GM20000 (cell line): ENCODE measurements around the gene HSPB7.
"Not testable (repeated sequence)": the region's sequence is repeated elsewhere in the genome, so short reads cannot be mapped to it uniquely, and the experiment has no call there.

Source experiments
- DNase-seq: peaks from one replicate; pipeline ENCODE4 v3.0.0; 2012; ENCODE audit warnings: low spot score
- TF ChIP-seq, protein P1 (sequence below): IDR thresholded peaks from 2 replicates; pipeline ENCODE4 v1.5.1; 2012; ENCODE audit warnings: mild to moderate bottlenecking, control low read depth; ENCODE audit errors: extremely low read depth, missing control alignments

The HSPB7 gene

GRCh38 chr1:16043950-16044349 lies 26.1 kb upstream of the HSPB7 start:
- DNase-seq, result no peak
- TF ChIP-seq, protein P1, sequence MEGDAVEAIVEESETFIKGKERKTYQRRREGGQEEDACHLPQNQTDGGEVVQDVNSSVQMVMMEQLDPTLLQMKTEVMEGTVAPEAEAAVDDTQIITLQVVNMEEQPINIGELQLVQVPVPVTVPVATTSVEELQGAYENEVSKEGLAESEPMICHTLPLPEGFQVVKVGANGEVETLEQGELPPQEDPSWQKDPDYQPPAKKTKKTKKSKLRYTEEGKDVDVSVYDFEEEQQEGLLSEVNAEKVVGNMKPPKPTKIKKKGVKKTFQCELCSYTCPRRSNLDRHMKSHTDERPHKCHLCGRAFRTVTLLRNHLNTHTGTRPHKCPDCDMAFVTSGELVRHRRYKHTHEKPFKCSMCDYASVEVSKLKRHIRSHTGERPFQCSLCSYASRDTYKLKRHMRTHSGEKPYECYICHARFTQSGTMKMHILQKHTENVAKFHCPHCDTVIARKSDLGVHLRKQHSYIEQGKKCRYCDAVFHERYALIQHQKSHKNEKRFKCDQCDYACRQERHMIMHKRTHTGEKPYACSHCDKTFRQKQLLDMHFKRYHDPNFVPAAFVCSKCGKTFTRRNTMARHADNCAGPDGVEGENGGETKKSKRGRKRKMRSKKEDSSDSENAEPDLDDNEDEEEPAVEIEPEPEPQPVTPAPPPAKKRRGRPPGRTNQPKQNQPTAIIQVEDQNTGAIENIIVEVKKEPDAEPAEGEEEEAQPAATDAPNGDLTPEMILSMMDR, result no peak

- DNase-seq, result no peak
- TF ChIP-seq, protein P1, result no peak
Measured at GRCh38 chr1:16043521-16043920, 25.7 kb upstream of the HSPB7 start, which contains the start of gene CLCNKB. CLCNKB (plus strand) TSS chr1:16043782; CDS start chr1:16044493, 711 bp downstream.

DNA sequence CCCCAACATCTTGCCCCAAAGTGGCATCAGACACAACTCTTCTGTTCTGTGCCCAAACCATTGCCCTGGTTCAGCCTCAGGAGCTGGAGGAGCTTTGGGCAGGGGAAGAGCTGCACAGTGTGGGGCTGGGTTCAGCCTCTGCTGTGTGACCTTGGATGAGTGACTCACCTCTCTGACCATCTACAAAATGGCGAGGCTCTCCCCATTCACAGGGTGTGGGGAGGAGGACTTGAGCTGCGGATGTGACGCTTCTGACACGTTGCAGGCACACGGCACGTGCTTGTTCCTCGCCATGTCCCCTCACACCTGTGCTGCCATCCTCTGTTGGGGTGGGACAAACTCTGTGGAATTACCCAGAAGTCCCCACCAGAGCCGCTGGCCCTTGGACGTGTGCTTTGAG lies 24.8 kb upstream of the HSPB7 start:
- DNase-seq, result not testable (repeated sequence)

- no peak for DNase-seq
- TF ChIP-seq, protein P1, result no peak
Measured at GRCh38 chr1:16042096-16042495, 24.3 kb upstream of the HSPB7 start.

GRCh38 chr1:16041200-16041599 lies 23.4 kb upstream of the HSPB7 start:
- TF ChIP-seq, protein P1, result no peak

DNA sequence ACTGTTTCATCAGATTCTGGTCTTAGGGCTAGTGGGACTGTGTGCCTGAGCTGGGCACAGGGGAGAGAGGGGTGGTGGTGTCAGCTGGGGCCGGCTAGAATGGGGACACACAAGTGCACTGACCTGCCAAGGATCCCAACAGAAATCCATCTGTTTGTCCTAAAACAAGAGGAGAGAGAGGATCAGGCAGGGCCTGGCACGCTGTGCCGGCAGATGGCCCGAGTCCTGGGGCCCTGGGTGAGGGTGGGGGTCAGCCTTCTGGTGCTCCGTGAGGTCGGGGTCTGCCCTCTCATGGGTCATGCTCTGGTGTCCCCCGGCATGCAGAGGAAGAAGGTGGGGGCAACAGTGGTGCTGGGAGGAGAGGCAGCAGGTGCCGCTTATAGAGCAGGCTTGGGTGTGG lies 22.0 kb upstream of the HSPB7 start:
- not testable (repeated sequence) for DNase-seq

More at GRCh38 chr1:16041200-16041599, 23.4 kb upstream of the HSPB7 start:
- DNase-seq, result no peak

- no peak for DNase-seq
- TF ChIP-seq, protein P1, result no peak
Measured at GRCh38 chr1:16038620-16038912, 20.7 kb upstream of the HSPB7 start.

GRCh38 chr1:16036461-16036860 lies 18.6 kb upstream of the HSPB7 start:
- DNase-seq, result not testable (repeated sequence)

- not testable (repeated sequence) for DNase-seq
Measured at GRCh38 chr1:16033103-16033632, 15.3 kb upstream of the HSPB7 start.

DNA sequence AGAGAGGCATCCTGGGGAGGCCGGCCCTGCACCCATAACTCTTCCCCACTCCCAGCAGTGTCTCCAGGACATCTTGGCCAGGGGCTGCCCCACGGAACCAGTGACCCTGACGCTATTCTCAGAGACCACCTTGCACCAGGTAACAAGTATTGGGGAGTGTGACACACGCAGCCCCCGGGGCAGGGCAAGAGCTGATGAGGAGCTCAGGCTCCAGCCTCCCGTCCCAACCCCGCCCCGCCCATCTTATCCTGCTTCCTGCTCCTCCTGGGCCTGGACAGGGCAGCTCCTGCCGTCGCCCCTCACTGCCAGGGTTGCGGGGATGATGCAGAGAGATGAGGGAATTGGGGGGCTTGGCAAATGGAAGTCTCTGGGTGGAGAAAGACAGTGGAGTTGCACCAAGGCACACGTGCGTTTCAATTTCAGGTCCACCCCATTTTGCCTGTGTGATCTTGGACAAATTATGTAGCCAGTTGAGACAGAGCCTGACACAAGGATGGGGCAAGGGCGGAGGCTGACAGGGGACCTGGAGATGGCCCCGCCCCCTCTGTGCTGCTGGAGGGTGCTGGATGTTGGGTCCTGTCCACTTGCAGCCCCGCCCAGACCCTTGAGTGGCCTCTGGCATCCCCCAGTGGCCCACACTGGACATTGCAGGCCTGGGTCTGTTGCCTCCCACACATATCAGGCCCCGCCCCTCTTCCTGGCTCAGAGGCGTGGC lies 14.7 kb upstream of the HSPB7 start:
- DNase-seq, result peak; percentile 91
- TF ChIP-seq, protein P1, result peak; percentile 92
